Gastroesophageal sphincter (tissue), 4 donors: ENCODE measurements around the gene CHST11. TPM values are rescaled to one million over a fixed set of nuclear protein-coding genes. Genes with fewer than 3 reads are reported as not detected.

Experiments used
- ATAC-seq: fragments of 150-250 bp; one replicate; pipeline ENCODE4 v1.9.1; 2016; ENCODE audit warnings: mild to moderate bottlenecking, moderate library complexity
- H3K27ac ChIP-seq, 4 donors: fragments of 200-600 bp; sonication (generic) in 3 of 4; 1 replicate in 3 of 4; 2 replicates in 1 of 4; pipeline ENCODE4 v1.5.1; 2016 to 2019
- H3K27me3 ChIP-seq: fragments of 200-600 bp; sonication (generic); one replicate; pipeline ENCODE4 v1.5.1; 2019
- H3K36me3 ChIP-seq, 2 donors: fragments of 200-600 bp; sonication (generic); one replicate each; pipeline ENCODE4 v1.5.1; 2019; ENCODE audit warnings: control low read depth in 1 of 2
- H3K4me1 ChIP-seq, 3 donors: fragments of 200-600 bp; sonication (generic); 1 replicate in 2 of 3; 2 replicates in 1 of 3; pipeline ENCODE4 v1.5.1; 2016 to 2019; ENCODE audit warnings: control low read depth in 2 of 3
- H3K4me3 ChIP-seq, 2 donors: fragments of 200-600 bp; sonication (generic); one replicate each; pipeline ENCODE4 v1.5.1; 2019; ENCODE audit warnings: mild to moderate bottlenecking in 1 of 2, moderate library complexity in 1 of 2
- H3K9me3 ChIP-seq, 3 donors: fragments of 200-600 bp; sonication (generic); one replicate each; pipeline ENCODE4 v1.5.1; 2017 to 2019; ENCODE audit warnings: control low read depth in 2 of 3
- EP300 ChIP-seq: sonication (generic); formaldehyde crosslinking; IDR thresholded peaks from one replicate; pipeline ENCODE4 v1.6.1; 2017; ENCODE audit warnings: antibody characterized with exemption, mild to moderate bottlenecking
- POLR2A ChIP-seq, 2 donors: fragments of 450-650 bp; IDR thresholded peaks; one replicate each; pipeline ENCODE4 v1.6.1; 2017; ENCODE audit warnings: antibody characterized with exemption in 2 of 2, mild to moderate bottlenecking in 2 of 2, moderate library complexity in 1 of 2
- POLR2AphosphoS5 ChIP-seq: sonication (generic); formaldehyde crosslinking; IDR thresholded peaks from one replicate; pipeline ENCODE4 v1.6.1; 2017; ENCODE audit warnings: antibody characterized with exemption
- WGBS, 2 donors: methylation state at CpG; one replicate each; pipeline ENCODE4 v1.1.5; 2018; ENCODE audit warnings: low coverage in 1 of 2; 5-methylcytosine and 5-hydroxymethylcytosine counted together
- total RNA-seq, 4 donors: library from RNA; depleted of rRNA; stranded (reverse); fragments of >200 nt; gene quantifications; one replicate each; pipeline ENCODE4 v1.1.0, GENCODE V29; 2016
- TF ChIP-seq, protein P1 (sequence below), 4 experiments: fragments of 200-600 bp in 2 of 4; fragments of 450-650 bp in 2 of 4; sonication (generic) in 1 of 4; IDR thresholded peaks; one replicate each; pipeline ENCODE4 v1.5.1; 2017 to 2019; ENCODE audit warnings: antibody characterized with exemption in 4 of 4, mild to moderate bottlenecking in 2 of 4, moderate library complexity in 2 of 4

CHST11 gene
- total RNA-seq, 4 donors from 2014 or later, result 4.3 to 15.6 (median 11.0) TPM

DNA sequence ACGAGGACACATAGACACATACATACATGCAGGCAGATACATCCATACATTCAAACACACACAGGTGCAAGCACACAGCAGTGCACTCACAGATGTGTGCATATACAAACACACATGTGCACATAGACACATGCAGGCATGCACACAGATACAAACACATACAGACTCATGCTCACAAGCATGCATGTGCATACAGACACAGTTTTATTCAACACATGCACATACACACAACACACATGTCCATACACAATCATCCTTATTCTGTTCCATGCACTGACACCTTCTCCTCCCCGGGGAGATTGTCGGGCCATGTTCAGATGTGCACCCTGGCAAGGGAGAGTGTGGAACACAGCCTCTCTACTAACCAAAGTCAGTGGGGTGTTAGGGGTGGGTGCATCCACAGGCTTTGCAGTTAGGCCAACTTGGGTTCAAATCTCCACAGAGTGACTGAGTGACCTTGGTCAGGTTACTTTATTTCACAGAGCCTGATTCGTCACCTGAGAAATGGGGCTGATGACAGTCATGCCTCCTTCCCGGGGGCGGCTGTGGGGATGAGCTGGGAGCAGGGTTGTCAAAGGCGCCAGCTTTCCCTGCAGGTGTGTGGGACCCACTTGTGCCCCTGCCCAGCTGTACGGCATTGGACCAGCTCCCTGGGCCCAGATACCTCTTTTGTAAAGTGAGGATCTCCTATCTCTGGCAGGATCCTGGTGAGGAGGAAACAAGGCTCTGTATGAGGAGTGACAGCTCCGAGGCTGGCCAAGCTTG, 251.2 kb downstream of the CHST11 start:
- ATAC-seq, result no peak
- no peak overlapping the region for H3K27ac ChIP-seq
- H3K4me3 ChIP-seq, result no peak overlapping the region
- no peaks in the 10 kb centered on the region for H3K9me3 ChIP-seq
- H3K36me3 ChIP-seq, result no peaks in the 10 kb centered on the region
- WGBS, 2 donors, result 89 to 95% methylated on average over 3 to 4 of the region's 9 CpGs
- no peak for TF ChIP-seq EP300
- no peaks in the 10 kb centered on the region for H3K27me3 ChIP-seq
- peaks cover 0 to 24% (median 7%) of the 10 kb centered on the region in 3 donors for H3K4me1 ChIP-seq

DNA sequence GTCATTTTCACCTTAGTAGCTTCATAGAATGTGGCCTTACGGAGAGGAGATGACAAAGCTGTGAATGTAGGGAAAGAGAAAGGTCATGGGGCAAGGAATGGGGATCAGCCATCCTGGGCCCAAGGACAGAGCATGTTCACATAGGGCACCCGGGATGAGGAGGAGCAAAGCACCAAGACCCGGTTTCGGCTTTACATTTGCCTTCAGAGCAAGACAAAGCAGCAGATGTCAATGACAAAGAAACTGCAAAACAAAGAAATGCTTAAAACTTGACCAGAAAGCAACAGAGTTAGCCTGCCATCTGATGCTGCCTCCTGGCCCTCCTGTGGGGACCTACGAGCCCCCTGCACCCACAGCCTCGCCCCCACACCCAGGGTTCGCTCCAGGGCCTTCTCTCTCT, 252.1 kb downstream of the CHST11 start:
- Histone ChIP-seq H3K27me3 (no peaks in the 10 kb centered on the region), H3K4me3 (no peak overlapping the region), H3K9me3 (no peaks in the 10 kb centered on the region), H3K36me3 (no peaks in the 10 kb centered on the region), H3K27ac (no peak overlapping the region), H3K4me1 (peaks cover 0 to 24% (median 7%) of the 10 kb centered on the region in 3 donors)
- no peak for ATAC-seq
- 88 to 100% methylated on average over 5 to 7 of the region's 7 CpGs for WGBS, 2 donors
- TF ChIP-seq EP300 (no peak), POLR2A (IDR thresholded peaks at IDR 0.05) (no peak), POLR2AphosphoS5 (no peak)
- TF ChIP-seq, protein P1, sequence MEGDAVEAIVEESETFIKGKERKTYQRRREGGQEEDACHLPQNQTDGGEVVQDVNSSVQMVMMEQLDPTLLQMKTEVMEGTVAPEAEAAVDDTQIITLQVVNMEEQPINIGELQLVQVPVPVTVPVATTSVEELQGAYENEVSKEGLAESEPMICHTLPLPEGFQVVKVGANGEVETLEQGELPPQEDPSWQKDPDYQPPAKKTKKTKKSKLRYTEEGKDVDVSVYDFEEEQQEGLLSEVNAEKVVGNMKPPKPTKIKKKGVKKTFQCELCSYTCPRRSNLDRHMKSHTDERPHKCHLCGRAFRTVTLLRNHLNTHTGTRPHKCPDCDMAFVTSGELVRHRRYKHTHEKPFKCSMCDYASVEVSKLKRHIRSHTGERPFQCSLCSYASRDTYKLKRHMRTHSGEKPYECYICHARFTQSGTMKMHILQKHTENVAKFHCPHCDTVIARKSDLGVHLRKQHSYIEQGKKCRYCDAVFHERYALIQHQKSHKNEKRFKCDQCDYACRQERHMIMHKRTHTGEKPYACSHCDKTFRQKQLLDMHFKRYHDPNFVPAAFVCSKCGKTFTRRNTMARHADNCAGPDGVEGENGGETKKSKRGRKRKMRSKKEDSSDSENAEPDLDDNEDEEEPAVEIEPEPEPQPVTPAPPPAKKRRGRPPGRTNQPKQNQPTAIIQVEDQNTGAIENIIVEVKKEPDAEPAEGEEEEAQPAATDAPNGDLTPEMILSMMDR (IDR thresholded peaks at IDR 0.05), result no peak

DNA sequence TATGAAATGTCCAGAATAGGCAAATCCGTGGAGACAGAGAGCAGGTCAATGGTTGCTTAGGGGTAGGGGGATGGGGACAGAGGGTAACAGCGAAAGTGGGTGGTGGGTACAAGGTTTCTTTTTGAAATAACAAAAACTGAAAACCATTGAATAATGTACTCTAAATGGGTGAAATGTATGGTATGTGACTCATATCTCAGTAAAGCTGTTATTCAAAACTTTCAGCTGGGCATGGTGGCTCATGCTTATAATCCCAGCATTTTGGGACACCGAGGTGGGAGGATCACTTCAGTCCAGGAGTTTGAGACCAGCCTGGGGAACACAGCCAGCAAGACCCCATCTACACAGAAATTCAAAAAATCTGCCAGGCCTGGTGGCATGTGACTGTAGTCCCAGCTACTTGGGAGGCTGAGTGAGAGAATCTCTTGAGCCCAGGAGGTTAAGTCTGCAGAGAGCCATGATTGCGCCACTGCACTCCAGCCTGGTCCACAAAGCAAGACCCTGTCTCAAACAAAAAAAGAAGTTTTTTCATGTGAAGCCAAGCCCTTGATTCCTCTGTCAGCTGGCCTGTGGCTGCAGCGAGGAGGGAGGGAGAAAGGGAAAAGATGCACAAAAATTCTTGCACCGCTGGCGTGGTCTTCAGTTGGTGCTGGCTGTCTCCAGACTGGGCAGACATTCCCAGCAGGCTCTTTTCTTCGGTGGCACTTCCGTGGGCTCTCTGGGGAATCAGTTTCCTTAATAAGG, 253.1 kb downstream of the CHST11 start:
- Histone ChIP-seq H3K9me3 (no peaks in the 10 kb centered on the region), H3K27me3 (no peaks in the 10 kb centered on the region), H3K4me1 (peaks cover 0 to 24% (median 7%) of the 10 kb centered on the region in 3 donors), H3K4me3 (no peak overlapping the region), H3K36me3 (no peaks in the 10 kb centered on the region), H3K27ac (peak overlapping the region in 3 of 4 donors; percentile 28 to 37 (median 32))
- TF ChIP-seq POLR2AphosphoS5 (no peak), EP300 (no peak), POLR2A (IDR thresholded peaks at IDR 0.05) (no peak)
- TF ChIP-seq, protein P1 (IDR thresholded peaks at IDR 0.05), result no peak
- 85 to 91% methylated on average over 7 to 9 of the region's 9 CpGs for WGBS, 2 donors
- ATAC-seq, result no peak

DNA sequence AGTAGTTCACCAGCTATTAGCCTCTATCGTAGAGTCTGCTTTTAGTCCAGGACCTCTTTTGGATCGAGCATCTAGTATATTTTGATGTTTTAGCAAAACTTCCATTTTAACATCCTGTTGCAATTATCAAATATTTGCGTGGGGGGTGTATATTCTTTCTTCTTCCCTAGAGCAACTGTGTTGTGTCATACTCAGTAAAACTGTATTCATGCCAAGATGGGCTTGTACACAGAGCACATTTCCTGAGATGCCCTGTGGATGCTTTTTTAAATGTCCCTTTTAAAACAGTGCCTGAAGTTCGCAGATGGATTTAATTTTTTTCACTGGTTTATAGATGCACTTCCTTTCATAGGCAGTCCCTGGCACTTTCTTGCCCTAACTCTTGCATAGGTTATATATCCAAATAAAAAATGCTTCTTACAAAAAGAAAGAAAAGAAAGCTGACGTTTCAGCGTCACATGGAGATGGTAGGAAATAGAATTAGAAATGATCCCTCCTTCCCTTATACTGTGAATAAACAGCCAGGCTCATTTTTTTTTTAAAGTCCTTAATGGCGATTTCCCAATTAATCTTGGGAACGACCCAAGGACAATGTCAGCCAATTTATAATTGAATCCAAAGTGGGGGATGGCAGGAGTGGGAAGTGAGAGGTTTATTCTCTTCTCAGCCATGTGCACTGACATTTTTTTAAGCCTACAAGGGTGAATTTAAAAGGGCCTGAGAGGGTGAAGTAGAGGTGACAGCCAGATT, 254.4 kb downstream of the CHST11 start:
- Histone ChIP-seq H3K36me3 (no peaks in the 10 kb centered on the region), H3K27me3 (no peaks in the 10 kb centered on the region), H3K9me3 (no peaks in the 10 kb centered on the region), H3K4me3 (no peak overlapping the region), H3K27ac (peak overlapping the region in 3 of 4 donors; percentile 28 to 37 (median 32)), H3K4me1 (peaks cover 0 to 33% (median 7%) of the 10 kb centered on the region in 3 donors)
- 9 to 12% methylated on average over 8 of the region's 8 CpGs for WGBS, 2 donors
- peak; percentile 73 for TF ChIP-seq POLR2AphosphoS5
- TF ChIP-seq, protein P1 (IDR thresholded peaks at IDR 0.05), result no peak
- ATAC-seq, result peak; percentile 67

DNA sequence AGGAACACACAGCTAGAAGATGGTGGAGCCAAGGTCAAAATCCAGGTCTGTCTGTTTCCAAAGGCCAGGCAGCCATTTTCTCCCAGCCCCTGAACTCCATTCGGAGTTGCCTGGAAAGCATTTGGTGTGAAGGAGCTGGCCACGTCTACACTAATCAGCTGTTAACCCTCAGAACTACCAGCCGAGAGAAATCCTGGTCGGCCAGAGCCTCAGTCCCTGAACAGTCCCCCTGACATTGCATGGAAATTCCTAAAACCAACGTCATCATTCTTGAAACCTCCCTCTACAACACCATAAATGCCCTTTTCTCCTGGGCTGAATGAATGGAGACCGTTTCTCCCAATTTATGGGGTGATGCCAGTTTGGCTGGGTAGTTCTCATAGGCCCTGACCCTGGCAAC, 255.7 kb downstream of the CHST11 start:
- WGBS, 2 donors, result 90% methylated on average over 6 of the region's 6 CpGs; no CpG with 5 or more reads in 1 of the 2 donors
- no peak for ATAC-seq
- H3K27me3 ChIP-seq, result no peaks in the 10 kb centered on the region

More for the DNA sequence above, 255.7 kb downstream of the CHST11 start:
- Histone ChIP-seq H3K4me1 (peaks cover 0 to 33% (median 7%) of the 10 kb centered on the region in 3 donors), H3K27ac (no peak overlapping the region), H3K4me3 (no peak overlapping the region), H3K9me3 (no peaks in the 10 kb centered on the region), H3K36me3 (no peaks in the 10 kb centered on the region)
- TF ChIP-seq, protein P1 (IDR thresholded peaks at IDR 0.05), result no peak
- TF ChIP-seq POLR2A (IDR thresholded peaks at IDR 0.05), result no peak
- no peak for TF ChIP-seq POLR2AphosphoS5
- TF ChIP-seq EP300, result no peak
